Activated CD4-positive, alpha-beta T cell treated with anti-CD3 and anti-CD28 coated beads, Interleukin-10, Interleukin-2, amounts not matched to agents 100 ng/mL and 50 ng/mL, durations not matched to agents 16 hours and 8 hours (primary cell): ENCODE data around the gene PROM1.
A peak's percentile ranks its signal among the peaks of the same experiment; 100 is the strongest.

Experiments used
- DNase-seq: peaks from one replicate; pipeline ENCODE4 v3.0.0-alpha.2; 2020

The PROM1 gene

GRCh38 chr4:15982842-15983524 lies 100.8 kb downstream of the PROM1 start:
- no peak for DNase-seq

DNA sequence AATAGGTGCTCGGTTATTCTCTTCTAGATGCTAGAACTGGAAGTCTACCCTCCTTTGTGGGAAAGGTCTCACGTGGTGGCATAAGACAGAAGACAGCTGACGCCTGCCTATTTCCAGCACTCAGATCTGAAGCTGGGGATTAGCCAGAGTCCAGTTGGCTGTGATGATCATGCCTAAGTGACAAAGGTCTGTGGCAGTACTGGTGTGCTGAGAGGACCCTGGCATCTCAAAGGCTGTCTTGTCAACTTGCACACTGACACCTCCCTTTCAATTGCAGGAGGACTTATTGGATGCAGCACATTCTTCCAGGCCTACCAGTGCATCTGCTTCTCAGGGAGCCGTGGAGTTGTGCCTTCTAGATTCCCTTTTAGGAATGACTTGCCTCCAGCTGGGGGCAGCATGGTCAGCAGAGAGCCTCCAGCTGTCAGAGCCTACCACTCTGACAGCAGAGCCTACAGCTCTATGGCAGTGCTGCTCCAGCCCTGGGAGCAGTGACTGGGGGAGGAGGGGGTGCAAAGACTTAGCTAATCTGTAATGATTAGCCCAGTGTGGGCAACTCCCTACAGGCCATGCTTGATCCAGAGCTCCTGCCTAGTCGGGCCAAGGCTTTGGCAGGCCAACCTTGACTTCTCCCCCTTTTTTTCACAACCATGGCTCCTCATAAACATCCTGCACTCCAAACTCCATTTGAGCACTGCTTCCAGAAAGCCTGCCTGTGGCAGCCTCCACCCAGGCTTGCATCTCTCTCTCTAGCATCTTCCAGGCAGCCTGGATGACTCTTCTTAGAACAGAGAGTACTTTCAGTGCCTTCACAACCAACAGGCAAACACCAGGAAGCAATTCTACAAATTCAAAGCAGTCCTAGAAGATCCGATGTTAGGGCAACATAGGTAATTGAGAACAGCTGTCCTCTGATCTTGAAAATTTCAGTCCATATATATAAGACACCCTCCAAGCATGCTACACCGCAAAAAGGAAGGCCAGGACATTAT lies 107.1 kb downstream of the PROM1 start:
- DNase-seq: no peak

- no peak for DNase-seq
These were observed 112.6 kb downstream of the PROM1 start for GRCh38 chr4:15971068-15971801.

DNA sequence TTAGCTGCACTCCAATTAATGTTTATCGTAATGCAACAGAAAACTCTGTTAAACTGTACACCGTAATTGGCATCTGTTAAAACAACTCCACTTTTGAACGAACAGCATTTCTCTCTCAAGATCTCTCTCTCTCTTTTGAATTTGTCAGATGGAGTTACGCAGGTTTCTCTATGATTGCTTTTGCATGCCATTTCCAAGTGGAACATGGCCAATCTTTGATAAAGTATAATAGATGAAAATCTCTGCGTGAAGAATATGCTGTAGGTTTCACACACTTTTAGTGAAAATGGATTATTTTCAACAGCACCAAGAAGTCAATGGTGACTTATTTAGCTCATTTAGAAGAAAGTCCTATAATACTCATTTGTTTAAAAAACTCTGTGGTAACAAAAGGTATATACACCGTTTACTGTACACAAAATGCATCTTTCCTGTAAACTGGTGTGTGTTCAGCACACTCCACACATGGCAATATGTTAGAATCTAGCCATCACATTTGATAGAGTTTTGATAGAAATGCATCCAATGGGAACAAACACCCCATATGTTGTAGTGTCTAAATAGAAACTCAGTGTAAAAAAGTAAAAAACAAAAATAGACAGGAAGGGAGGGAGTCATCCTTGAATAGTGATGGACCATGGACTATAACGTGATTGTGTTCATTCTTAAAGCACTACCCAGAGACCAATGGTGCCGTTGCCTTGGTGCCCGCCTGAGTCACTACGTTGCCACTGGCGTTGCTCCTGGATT lies 115.1 kb downstream of the PROM1 start:
- DNase-seq: no peak

DNA sequence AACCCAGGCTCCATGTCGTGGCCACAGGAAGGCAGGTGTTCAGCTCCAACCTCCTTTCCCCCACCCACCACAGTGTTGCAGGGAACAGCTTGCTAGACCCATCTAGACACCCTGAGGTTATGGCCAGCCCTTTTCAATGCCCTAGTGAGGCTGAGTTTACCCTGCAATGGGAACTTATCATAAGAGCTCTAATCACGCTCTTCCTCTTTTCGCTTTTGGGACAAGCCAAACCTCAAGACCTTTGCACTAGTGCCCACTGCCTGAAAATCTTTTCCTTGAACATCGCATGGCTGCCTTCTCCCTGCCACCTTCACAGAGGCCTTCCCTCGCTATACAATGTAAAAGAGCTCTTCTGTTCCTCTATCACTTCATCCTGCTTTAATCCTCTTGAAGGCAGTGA lies 118.5 kb downstream of the PROM1 start:
- no peak for DNase-seq

DNA sequence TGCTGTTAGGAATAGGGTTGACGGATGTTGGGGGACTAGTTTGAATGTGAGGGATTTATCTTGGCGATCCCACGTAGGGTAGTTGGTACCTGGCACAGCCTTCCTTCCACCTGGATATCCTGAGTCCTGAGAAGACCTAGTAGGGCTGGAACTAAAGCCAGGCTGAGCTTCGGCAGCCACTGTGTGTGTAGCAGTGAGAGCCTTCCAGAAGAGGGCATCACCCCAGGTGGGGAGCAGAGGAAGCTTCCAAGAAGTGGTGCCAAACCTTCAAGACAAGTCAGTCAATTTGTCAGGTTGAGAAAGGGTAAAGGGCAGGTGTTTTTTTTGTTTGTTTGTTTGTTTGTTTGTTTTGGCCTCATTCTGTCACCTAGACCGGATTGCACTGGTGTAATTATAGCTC lies 119.7 kb downstream of the PROM1 start:
- no peak for DNase-seq

DNA sequence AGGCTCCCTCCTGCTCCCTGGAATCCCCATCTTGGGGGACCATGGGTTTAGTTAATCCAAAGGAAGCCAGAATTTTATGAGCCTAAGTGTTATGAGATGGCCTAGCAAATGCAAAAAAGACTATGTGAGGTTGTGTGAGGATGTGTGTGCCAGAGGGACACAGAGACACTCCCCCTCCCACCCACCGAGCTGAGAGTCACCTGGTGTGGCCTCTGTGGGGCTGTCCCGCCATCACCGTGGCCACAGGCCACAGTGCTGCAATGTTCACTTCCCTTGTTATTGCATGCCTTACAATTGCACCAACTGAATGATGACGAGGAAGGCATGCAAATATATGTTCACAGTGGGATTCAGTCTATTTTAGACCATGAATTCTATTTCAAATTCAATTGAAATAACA lies 120.2 kb downstream of the PROM1 start:
- DNase-seq: peak; percentile 41

- DNase-seq: peak; percentile 66
These were observed 120.8 kb downstream of the PROM1 start, which contains the start of gene FGFBP2 for GRCh38 chr4:15963001-15963451. TSS of gene FGFBP2 (minus strand) at chr4:15963175. CDS start at chr4:15963129, 46 bp downstream.

GRCh38 chr4:15961781-15962510 lies 121.9 kb downstream of the PROM1 start:
- peak; percentile 4 for DNase-seq

- no peak for DNase-seq
These were observed 125.3 kb downstream of the PROM1 start for GRCh38 chr4:15958562-15958961.

DNA sequence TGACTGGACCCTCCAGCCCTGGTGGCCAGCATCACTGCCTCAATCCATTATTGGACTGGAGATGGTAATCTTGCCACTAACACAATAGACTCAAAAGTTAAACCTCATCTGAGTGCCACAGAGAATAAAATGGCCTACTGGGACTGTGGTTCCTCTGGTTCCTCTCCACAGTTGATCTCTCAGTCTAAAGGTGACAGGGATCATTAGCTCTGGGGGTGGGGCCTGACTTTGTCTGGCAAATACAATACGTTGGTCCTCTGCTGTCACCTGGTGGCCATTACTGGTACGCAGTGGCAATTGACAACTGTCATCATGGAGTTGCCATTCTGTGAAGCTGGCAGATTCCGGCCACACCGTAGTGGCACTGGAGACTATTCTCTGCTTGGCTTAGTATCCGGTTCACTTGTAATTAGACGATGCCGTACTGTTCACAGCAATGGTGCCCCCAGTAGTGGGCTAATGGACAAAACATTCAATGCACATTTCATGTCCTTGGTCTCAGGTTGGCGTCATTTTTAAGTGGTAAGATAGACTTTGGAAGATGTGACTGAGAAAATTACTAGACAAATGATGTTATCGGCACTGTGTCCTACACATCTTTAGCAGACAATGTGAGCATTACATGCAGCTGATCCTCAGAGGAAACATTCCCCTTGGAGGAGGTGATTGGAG lies 127.5 kb downstream of the PROM1 start:
- peak; percentile 74 for DNase-seq

- no peak for DNase-seq
These were observed 128.2 kb downstream of the PROM1 start for GRCh38 chr4:15955670-15956069.

DNA sequence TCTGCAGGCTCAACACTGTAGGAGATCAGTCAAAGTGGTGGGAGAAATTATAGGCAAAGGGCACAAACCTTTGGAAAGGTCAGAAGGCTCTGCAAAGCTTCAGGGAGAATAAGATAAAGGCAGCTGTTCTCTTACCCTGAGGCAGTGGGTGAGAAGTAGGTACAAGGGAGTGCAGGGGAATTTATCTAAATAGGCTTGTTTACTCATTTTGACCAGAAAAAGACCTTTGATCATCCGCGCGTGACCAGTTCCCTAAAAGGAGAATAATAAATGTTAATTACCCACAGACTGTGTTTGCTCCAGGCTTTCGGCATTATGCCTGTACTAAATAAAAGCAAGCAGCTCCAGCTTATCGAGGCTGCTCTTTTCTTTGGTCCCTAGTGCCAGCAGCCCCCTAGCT lies 130.2 kb downstream of the PROM1 start:
- DNase-seq: no peak

- DNase-seq: no peak
These were observed 132.0 kb downstream of the PROM1 start for GRCh38 chr4:15951781-15952180.

DNA sequence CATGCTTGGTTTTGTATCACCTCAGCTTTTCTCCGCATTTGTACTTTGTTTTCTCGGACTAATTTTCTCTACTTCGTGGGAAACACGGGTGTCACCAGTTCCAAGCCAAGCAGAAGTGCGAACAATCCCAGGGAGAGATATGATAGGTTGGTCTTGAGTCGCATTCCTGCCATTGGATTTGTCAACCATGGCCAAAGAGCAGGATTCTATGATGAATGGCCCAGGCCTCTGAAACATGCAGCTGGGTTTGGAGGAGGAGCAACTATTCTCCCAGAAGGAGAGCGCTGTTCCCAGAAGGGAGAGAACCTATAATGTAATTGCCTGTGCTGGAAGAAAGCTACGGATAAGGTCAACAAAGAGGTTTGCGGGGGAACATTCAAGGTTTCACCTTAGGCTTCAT lies 135.0 kb downstream of the PROM1 start:
- no peak for DNase-seq

- DNase-seq: no peak
These were observed 136.1 kb downstream of the PROM1 start for GRCh38 chr4:15947684-15948083.

- no peak for DNase-seq
These were observed 138.3 kb downstream of the PROM1 start for GRCh38 chr4:15945516-15945915.

DNA sequence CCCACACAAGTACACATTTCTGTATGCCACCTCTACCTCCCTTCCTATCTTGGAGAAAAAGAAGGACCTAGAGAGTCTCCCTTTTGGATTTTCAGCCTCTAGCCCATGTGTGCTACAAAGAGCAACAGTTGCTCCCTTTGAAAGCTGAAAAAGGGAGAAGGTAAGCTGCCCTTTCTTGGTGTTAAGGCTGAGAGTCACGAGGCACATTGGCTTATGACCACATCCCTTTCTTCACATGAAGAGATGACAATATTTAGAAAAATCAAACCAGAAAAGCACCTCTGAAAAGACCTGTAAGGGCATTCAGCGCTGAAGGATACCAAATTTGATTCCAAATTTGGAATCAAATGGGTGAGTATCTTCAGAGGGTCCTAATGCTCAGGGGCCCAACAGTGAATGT lies 138.9 kb downstream of the PROM1 start:
- no peak for DNase-seq

DNA sequence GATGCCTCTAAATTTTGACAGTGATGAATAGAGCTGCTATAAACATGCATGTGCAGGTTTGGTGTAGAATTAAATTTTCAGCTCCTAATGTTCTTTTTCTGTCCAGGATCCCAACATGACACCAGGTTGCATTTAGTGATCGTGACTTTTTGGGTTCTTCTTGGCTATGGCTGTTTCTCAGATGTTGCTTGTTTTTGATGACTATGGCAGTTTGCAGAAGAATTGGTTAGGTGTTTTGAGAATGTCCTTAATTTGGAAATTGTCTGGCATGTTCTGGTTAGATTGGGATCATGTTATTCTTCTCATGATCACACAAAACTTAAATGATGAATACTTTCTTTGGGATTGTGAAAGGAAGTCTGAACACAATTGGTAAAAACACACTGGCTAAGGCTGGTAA lies 141.5 kb downstream of the PROM1 start:
- no peak for DNase-seq

GRCh38 chr4:15938640-15939039 lies 145.2 kb downstream of the PROM1 start, which contains the start of gene FGFBP1:
TSS of gene FGFBP1 (minus strand) at chr4:15938740. CDS start at chr4:15936632, 2,108 bp downstream.
- no peak for DNase-seq

GRCh38 chr4:15938182-15938581 lies 145.6 kb downstream of the PROM1 start:
- no peak for DNase-seq
